HepG2 (cell line): ENCODE measurements around the gene ZSCAN21. TPM values are rescaled to one million over a fixed set of nuclear protein-coding genes. Genes with fewer than 3 reads are reported as not detected.

Experiments used
- CENPX ChIP-seq: sonication (generic); formaldehyde crosslinking; IDR thresholded peaks from 2 replicates; pipeline ENCODE4 v1.9.0; 2021; ENCODE audit warnings: mild to moderate bottlenecking, missing genetic modification reagents, moderate library complexity
- FLYWCH1 ChIP-seq: sonication (generic); formaldehyde crosslinking; IDR thresholded peaks from 2 replicates; pipeline ENCODE4 v1.8.1; 2023; ENCODE audit warnings: mild to moderate bottlenecking, missing genetic modification reagents
- SP2 ChIP-seq: sonication (generic); formaldehyde crosslinking; IDR thresholded peaks from 2 replicates; pipeline ENCODE4 v1.5.1; 2020; ENCODE audit warnings: mild to moderate bottlenecking, missing genetic modification reagents
- SRSF4 ChIP-seq: fragments of 200-400 bp; formaldehyde crosslinking; IDR thresholded peaks from one replicate; pipeline ENCODE4 v1.6.1; 2018; ENCODE audit warnings: mild to moderate bottlenecking, low read depth, low read length, moderate library complexity; ENCODE audit not compliant: poor library complexity, severe bottlenecking
- ZMYM4 ChIP-seq: sonication (generic); formaldehyde crosslinking; IDR thresholded peaks from 2 replicates; pipeline ENCODE4 v1.8.1; 2023; ENCODE audit warnings: mild to moderate bottlenecking, missing genetic modification reagents
- ZNF207 ChIP-seq: fragments of 450-650 bp; IDR thresholded peaks from 2 replicates; pipeline ENCODE4 v1.6.1; 2016; ENCODE audit warnings: antibody characterized with exemption, borderline replicate concordance
- ZNF577 ChIP-seq: sonication (generic); formaldehyde crosslinking; IDR thresholded peaks from 2 replicates; pipeline ENCODE4 v1.4.0; 2020; ENCODE audit warnings: mild to moderate bottlenecking, low read depth, missing genetic modification reagents, borderline replicate concordance
- ZNF788 ChIP-seq: sonication (generic); formaldehyde crosslinking; IDR thresholded peaks from 2 replicates; pipeline ENCODE4 v1.5.0; 2020; ENCODE audit warnings: mild to moderate bottlenecking, missing genetic modification reagents, borderline replicate concordance
- polyA plus RNA-seq, 8 experiments: library from polyadenylated mRNA; depleted of rRNA in 3 of 8; stranded (reverse) in 7 of 8; unstranded in 1 of 8; fragments of >200 nt; fragmentation: Illumina TruSeq in 4 of 8; extraction: Trizol in 4 of 8; gene quantifications; 2 replicates each; pipeline versions ENCODE4 v1.2.1 to v1.2.3, GENCODE V29; 2011 to 2016; ENCODE audit warnings: low read depth in 4 of 8, missing spikeins in 1 of 8, mixed read lengths in 1 of 8; ENCODE audit not compliant: insufficient read depth in 1 of 8
- total RNA-seq, 5 experiments: library from RNA; depleted of rRNA; stranded (reverse); fragments of >200 nt; fragmentation: Illumina TruSeq; extraction: Trizol; gene quantifications; 2 replicates each; pipeline ENCODE4 v1.2.3, GENCODE V29; 2016; ENCODE audit warnings: low read depth in 1 of 5
- TF ChIP-seq, protein P1 (sequence below): sonication (generic); formaldehyde crosslinking; IDR thresholded peaks from 2 replicates; pipeline ENCODE4 v1.5.1; 2020; ENCODE audit warnings: mild to moderate bottlenecking, missing genetic modification reagents
- TF ChIP-seq, protein P2 (sequence below): sonication (generic); formaldehyde crosslinking; IDR thresholded peaks from 2 replicates; pipeline ENCODE4 v1.4.0; 2020; ENCODE audit warnings: missing genetic modification reagents, borderline replicate concordance
- TF ChIP-seq, protein P3 (sequence below): sonication (generic); formaldehyde crosslinking; IDR thresholded peaks from 2 replicates; pipeline ENCODE4 v1.5.0; 2020; ENCODE audit warnings: mild to moderate bottlenecking, missing genetic modification reagents
- TF ChIP-seq, protein P4 (sequence below): sonication (generic); formaldehyde crosslinking; IDR thresholded peaks from 2 replicates; pipeline ENCODE4 v1.8.0; 2022; ENCODE audit warnings: low read depth, missing genetic modification reagents
- TF ChIP-seq, protein P5 (sequence below): sonication (generic); formaldehyde crosslinking; conservative IDR thresholded peaks from 2 replicates; pipeline ENCODE4 v1.4.0; 2020; ENCODE audit warnings: missing genetic modification reagents

The ZSCAN21 gene
- total and polyA plus RNA-seq, 2 of the 13 experiments (the other 11 are each of a cell fraction or from before 2014, with no cell fraction given): 7.0 to 10.0 TPM

DNA sequence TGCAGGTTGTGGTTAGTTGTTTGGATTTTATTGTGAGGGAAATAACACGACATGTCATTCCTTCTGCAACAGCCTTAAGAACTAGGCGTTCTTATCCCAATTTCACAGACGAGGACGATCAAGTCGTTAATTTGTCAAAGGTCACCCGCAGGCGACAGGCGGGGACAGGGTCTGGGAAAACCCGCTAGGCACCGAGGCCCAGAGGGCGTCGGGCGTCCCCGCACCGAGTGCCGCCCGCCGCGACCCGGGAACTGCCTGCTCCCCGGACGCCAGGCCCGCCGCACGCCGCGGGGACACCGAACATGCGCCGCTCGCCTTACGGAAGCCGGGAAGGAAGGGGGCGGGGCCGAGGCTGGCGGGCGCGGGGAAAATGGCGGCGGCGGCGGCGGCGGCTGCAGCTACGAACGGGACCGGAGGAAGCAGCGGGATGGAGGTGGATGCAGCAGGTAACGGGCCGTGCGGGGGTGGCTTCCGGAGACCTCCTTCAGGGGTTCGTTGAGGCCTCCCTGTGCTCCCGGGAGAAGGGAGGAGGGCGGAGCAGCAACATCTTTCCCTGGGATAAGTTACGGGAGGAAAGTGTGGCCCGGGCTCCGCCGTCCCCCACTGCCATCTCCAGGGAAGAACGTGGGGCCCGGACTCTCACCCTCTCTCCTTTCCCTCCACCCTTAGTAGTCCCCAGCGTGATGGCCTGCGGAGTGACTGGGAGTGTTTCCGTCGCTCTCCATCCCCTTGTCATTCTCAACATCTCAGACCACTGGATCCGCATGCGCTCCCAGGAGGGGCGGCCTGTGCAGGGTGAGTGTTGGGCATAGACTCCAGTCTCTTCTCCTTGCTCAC lies 39.3 kb downstream of the ZSCAN21 start, which contains the start of gene COPS6 (continued):
- TF ChIP-seq ZMYM4 (peak; percentile 79), CENPX (CRISPR knock-in tag) (no peak), ZNF577 (CRISPR knock-in tag) (no peak), ZNF788 (peak; percentile 89; the same call in 1 of the 2 replicates), ZNF207 (no peak), FLYWCH1 (peak; percentile 85; the same call in 1 of the 2 replicates), SP2 (peak; percentile 33; the same call in 1 of the 2 replicates), SRSF4 (no peak)
- TF ChIP-seq, protein P1, sequence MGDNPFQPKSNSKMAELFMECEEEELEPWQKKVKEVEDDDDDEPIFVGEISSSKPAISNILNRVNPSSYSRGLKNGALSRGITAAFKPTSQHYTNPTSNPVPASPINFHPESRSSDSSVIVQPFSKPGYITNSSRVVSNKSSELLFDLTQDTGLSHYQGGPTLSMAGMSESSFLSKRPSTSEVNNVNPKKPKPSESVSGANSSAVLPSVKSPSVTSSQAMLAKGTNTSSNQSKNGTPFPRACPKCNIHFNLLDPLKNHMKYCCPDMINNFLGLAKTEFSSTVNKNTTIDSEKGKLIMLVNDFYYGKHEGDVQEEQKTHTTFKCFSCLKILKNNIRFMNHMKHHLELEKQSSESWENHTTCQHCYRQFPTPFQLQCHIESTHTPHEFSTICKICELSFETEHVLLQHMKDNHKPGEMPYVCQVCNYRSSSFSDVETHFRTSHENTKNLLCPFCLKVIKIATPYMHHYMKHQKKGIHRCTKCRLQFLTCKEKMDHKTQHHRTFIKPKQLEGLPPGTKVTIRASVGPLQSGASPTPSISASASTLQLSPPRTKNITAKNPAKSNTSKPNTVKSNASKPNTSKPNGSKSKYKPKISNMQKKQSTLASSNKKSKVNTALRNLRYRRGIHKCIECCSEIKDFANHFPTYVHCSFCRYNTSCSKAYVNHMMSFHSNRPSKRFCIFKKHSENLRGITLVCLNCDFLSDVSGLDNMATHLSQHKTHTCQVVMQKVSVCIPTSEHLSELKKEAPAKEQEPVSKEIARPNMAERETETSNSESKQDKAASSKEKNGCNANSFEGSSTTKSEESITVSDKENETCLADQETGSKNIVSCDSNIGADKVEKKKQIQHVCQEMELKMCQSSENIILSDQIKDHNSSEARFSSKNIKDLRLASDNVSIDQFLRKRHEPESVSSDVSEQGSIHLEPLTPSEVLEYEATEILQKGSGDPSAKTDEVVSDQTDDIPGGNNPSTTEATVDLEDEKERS: 0 out of 2 replicates have a peak, but pooled peaks have one; percentile 34
- TF ChIP-seq, protein P2, sequence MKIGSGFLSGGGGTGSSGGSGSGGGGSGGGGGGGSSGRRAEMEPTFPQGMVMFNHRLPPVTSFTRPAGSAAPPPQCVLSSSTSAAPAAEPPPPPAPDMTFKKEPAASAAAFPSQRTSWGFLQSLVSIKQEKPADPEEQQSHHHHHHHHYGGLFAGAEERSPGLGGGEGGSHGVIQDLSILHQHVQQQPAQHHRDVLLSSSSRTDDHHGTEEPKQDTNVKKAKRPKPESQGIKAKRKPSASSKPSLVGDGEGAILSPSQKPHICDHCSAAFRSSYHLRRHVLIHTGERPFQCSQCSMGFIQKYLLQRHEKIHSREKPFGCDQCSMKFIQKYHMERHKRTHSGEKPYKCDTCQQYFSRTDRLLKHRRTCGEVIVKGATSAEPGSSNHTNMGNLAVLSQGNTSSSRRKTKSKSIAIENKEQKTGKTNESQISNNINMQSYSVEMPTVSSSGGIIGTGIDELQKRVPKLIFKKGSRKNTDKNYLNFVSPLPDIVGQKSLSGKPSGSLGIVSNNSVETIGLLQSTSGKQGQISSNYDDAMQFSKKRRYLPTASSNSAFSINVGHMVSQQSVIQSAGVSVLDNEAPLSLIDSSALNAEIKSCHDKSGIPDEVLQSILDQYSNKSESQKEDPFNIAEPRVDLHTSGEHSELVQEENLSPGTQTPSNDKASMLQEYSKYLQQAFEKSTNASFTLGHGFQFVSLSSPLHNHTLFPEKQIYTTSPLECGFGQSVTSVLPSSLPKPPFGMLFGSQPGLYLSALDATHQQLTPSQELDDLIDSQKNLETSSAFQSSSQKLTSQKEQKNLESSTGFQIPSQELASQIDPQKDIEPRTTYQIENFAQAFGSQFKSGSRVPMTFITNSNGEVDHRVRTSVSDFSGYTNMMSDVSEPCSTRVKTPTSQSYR (CRISPR knock-in tag): peak; percentile 73; the same call in 1 of the 2 replicates
- TF ChIP-seq, protein P3, sequence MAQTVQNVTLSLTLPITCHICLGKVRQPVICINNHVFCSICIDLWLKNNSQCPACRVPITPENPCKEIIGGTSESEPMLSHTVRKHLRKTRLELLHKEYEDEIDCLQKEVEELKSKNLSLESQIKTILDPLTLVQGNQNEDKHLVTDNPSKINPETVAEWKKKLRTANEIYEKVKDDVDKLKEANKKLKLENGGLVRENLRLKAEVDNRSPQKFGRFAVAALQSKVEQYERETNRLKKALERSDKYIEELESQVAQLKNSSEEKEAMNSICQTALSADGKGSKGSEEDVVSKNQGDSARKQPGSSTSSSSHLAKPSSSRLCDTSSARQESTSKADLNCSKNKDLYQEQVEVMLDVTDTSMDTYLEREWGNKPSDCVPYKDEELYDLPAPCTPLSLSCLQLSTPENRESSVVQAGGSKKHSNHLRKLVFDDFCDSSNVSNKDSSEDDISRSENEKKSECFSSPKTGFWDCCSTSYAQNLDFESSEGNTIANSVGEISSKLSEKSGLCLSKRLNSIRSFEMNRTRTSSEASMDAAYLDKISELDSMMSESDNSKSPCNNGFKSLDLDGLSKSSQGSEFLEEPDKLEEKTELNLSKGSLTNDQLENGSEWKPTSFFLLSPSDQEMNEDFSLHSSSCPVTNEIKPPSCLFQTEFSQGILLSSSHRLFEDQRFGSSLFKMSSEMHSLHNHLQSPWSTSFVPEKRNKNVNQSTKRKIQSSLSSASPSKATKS (CRISPR knock-in tag): no peak
- TF ChIP-seq, protein P4, sequence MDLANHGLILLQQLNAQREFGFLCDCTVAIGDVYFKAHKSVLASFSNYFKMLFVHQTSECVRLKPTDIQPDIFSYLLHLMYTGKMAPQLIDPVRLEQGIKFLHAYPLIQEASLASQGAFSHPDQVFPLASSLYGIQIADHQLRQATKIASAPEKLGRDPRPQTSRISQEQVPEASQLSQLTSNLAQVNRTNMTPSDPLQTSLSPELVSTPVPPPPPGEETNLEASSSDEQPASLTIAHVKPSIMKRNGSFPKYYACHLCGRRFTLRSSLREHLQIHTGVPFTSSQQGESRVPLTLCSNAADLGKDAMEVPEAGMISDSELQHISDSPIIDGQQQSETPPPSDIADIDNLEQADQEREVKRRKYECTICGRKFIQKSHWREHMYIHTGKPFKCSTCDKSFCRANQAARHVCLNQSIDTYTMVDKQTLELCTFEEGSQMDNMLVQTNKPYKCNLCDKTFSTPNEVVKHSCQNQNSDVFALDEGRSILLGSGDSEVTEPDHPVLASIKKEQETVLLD (CRISPR knock-in tag): peak; percentile 97
- TF ChIP-seq, protein P5, sequence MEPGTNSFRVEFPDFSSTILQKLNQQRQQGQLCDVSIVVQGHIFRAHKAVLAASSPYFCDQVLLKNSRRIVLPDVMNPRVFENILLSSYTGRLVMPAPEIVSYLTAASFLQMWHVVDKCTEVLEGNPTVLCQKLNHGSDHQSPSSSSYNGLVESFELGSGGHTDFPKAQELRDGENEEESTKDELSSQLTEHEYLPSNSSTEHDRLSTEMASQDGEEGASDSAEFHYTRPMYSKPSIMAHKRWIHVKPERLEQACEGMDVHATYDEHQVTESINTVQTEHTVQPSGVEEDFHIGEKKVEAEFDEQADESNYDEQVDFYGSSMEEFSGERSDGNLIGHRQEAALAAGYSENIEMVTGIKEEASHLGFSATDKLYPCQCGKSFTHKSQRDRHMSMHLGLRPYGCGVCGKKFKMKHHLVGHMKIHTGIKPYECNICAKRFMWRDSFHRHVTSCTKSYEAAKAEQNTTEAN (CRISPR knock-in tag): peak; percentile 95
